ENCODE data around the gene RPS24.
A peak's percentile ranks its signal among the peaks of the same experiment; 100 is the strongest.

The RPS24 gene

GRCh38 chr10:78025685-78026364 lies 7.8 kb upstream of the RPS24 start:
- Histone ChIP-seq H3K36me3 (ENCODE audit: control insufficient read depth, insufficient read depth, low read length) (peaks cover 24% of the 10 kb centered on the region; the same call in 1 of the 2 replicates), H3K27ac (ENCODE audit: low read length) (no peak overlapping the region), H3K4me1 (ENCODE audit: control insufficient read depth, insufficient read depth, low read length) (no peaks in the 10 kb centered on the region), H3K27me3 (ENCODE audit: control insufficient read depth, insufficient read depth, low read length) (no peaks in the 10 kb centered on the region), H3K4me3 (ENCODE audit: low read length) (no peak overlapping the region), H3K9me3 (ENCODE audit: control insufficient read depth, insufficient read depth, low read length) (no peaks in the 10 kb centered on the region; the same call in 1 of the 2 replicates)
- WGBS (ENCODE audit: insufficient coverage, insufficient read length): no CpG with 5 or more reads among the region's 8 CpGs
- DNase-seq (ENCODE audit: low read depth, low spot score): no peak

- Histone ChIP-seq H3K4me3 (ENCODE audit: low read length) (peak overlapping the region; percentile 92), H3K27ac (ENCODE audit: low read length) (no peak overlapping the region), H3K36me3 (ENCODE audit: control insufficient read depth, insufficient read depth, low read length) (peaks cover 9% of the 10 kb centered on the region; the same call in 1 of the 2 replicates), H3K27me3 (ENCODE audit: control insufficient read depth, insufficient read depth, low read length) (no peaks in the 10 kb centered on the region), H3K9me3 (ENCODE audit: control insufficient read depth, insufficient read depth, low read length) (no peaks in the 10 kb centered on the region; the same call in 1 of the 2 replicates), H3K4me1 (ENCODE audit: control insufficient read depth, insufficient read depth, low read length) (no peaks in the 10 kb centered on the region)
- no peak for DNase-seq (ENCODE audit: low read depth, low spot score)
- no CpG with 5 or more reads among the region's 36 CpGs for WGBS (ENCODE audit: insufficient coverage, insufficient read length)
Measured at GRCh38 chr10:78028438-78029268, 5.0 kb upstream of the RPS24 start.

GRCh38 chr10:78029269-78030226 lies 4.1 kb upstream of the RPS24 start, which contains the start of gene POLR3A:
POLR3A (minus strand) TSS chr10:78029515; CDS start chr10:78029407, 108 bp downstream.
- H3K4me3 ChIP-seq (ENCODE audit: low read length): peak within 1 kb of the TSS; percentile 92
- no peak for DNase-seq (ENCODE audit: low read depth, low spot score)
- peaks cover 6% of the 10 kb centered on the region; the same call in 1 of the 2 replicates for H3K36me3 ChIP-seq (ENCODE audit: control insufficient read depth, insufficient read depth, low read length)
- H3K4me1 ChIP-seq (ENCODE audit: control insufficient read depth, insufficient read depth, low read length): no peaks in the 10 kb centered on the region
- WGBS (ENCODE audit: insufficient coverage, insufficient read length): no CpG with 5 or more reads among the region's 35 CpGs
- H3K9me3 ChIP-seq (ENCODE audit: control insufficient read depth, insufficient read depth, low read length): no peaks in the 10 kb centered on the region
- H3K27ac ChIP-seq (ENCODE audit: low read length): no peak within 1 kb of the TSS
- H3K27me3 ChIP-seq (ENCODE audit: control insufficient read depth, insufficient read depth, low read length): no peaks in the 10 kb centered on the region

- Histone ChIP-seq H3K27ac (ENCODE audit: low read length) (no peak overlapping the region), H3K36me3 (ENCODE audit: control insufficient read depth, insufficient read depth, low read length) (peaks cover 23% of the 10 kb centered on the region; the same call in 1 of the 2 replicates), H3K4me3 (ENCODE audit: low read length) (peak overlapping the region; percentile 66; the same call in 1 of the 2 replicates), H3K27me3 (ENCODE audit: control insufficient read depth, insufficient read depth, low read length) (no peaks in the 10 kb centered on the region), H3K9me3 (ENCODE audit: control insufficient read depth, insufficient read depth, low read length) (no peaks in the 10 kb centered on the region), H3K4me1 (ENCODE audit: control insufficient read depth, insufficient read depth, low read length) (peaks cover 3% of the 10 kb centered on the region; the same call in 1 of the 2 replicates)
- no peak for DNase-seq (ENCODE audit: low read depth, low spot score)
- WGBS (ENCODE audit: insufficient coverage, insufficient read length): no CpG with 5 or more reads among the region's 4 CpGs
Measured at GRCh38 chr10:78033387-78033636, 351 bp upstream of the RPS24 start.

- Histone ChIP-seq H3K4me1 (ENCODE audit: control insufficient read depth, insufficient read depth, low read length) (peaks cover 3% of the 10 kb centered on the region; the same call in 1 of the 2 replicates), H3K27ac (ENCODE audit: low read length) (no peak overlapping the region), H3K27me3 (ENCODE audit: control insufficient read depth, insufficient read depth, low read length) (no peaks in the 10 kb centered on the region), H3K36me3 (ENCODE audit: control insufficient read depth, insufficient read depth, low read length) (peaks cover 30% of the 10 kb centered on the region; the same call in 1 of the 2 replicates), H3K4me3 (ENCODE audit: low read length) (peak overlapping the region; percentile 66; the same call in 1 of the 2 replicates), H3K9me3 (ENCODE audit: control insufficient read depth, insufficient read depth, low read length) (no peaks in the 10 kb centered on the region)
- WGBS (ENCODE audit: insufficient coverage, insufficient read length): no CpG with 5 or more reads among the region's 5 CpGs
- no peak for DNase-seq (ENCODE audit: low read depth, low spot score)
Measured at GRCh38 chr10:78035025-78035424, 1.4 kb downstream of the RPS24 start.

- Histone ChIP-seq H3K36me3 (ENCODE audit: control insufficient read depth, insufficient read depth, low read length) (peaks cover 31% of the 10 kb centered on the region; the same call in 1 of the 2 replicates), H3K27ac (ENCODE audit: low read length) (no peak overlapping the region), H3K4me3 (ENCODE audit: low read length) (peak overlapping the region; percentile 13; the same call in 1 of the 2 replicates), H3K9me3 (ENCODE audit: control insufficient read depth, insufficient read depth, low read length) (no peaks in the 10 kb centered on the region), H3K27me3 (ENCODE audit: control insufficient read depth, insufficient read depth, low read length) (no peaks in the 10 kb centered on the region), H3K4me1 (ENCODE audit: control insufficient read depth, insufficient read depth, low read length) (peaks cover 3% of the 10 kb centered on the region; the same call in 1 of the 2 replicates)
- DNase-seq (ENCODE audit: low read depth, low spot score): no peak
- WGBS (ENCODE audit: insufficient coverage, insufficient read length): no CpG with 5 or more reads among the region's 5 CpGs
Measured at GRCh38 chr10:78035437-78035836, 1.8 kb downstream of the RPS24 start.

- peaks cover 3% of the 10 kb centered on the region; the same call in 1 of the 2 replicates for H3K4me1 ChIP-seq (ENCODE audit: control insufficient read depth, insufficient read depth, low read length)
- H3K27ac ChIP-seq (ENCODE audit: low read length): no peak overlapping the region
- peaks cover 37% of the 10 kb centered on the region; the same call in 1 of the 2 replicates for H3K36me3 ChIP-seq (ENCODE audit: control insufficient read depth, insufficient read depth, low read length)
- DNase-seq (ENCODE audit: low read depth, low spot score): no peak
- no peak overlapping the region for H3K4me3 ChIP-seq (ENCODE audit: low read length)
- H3K27me3 ChIP-seq (ENCODE audit: control insufficient read depth, insufficient read depth, low read length): no peaks in the 10 kb centered on the region
- H3K9me3 ChIP-seq (ENCODE audit: control insufficient read depth, insufficient read depth, low read length): no peaks in the 10 kb centered on the region
- WGBS (ENCODE audit: insufficient coverage, insufficient read length): no CpG with 5 or more reads among the region's 9 CpGs
Measured at GRCh38 chr10:78035933-78036583, 2.4 kb downstream of the RPS24 start.

- H3K4me1 ChIP-seq (ENCODE audit: control insufficient read depth, insufficient read depth, low read length): peaks cover 3% of the 10 kb centered on the region; the same call in 1 of the 2 replicates
- no peak overlapping the region for H3K4me3 ChIP-seq (ENCODE audit: low read length)
- no peaks in the 10 kb centered on the region for H3K9me3 ChIP-seq (ENCODE audit: control insufficient read depth, insufficient read depth, low read length)
- H3K27ac ChIP-seq (ENCODE audit: low read length): no peak overlapping the region
- H3K36me3 ChIP-seq (ENCODE audit: control insufficient read depth, insufficient read depth, low read length): peaks cover 47% of the 10 kb centered on the region; the same call in 1 of the 2 replicates
- H3K27me3 ChIP-seq (ENCODE audit: control insufficient read depth, insufficient read depth, low read length): no peaks in the 10 kb centered on the region
- DNase-seq (ENCODE audit: low read depth, low spot score): no peak
- no CpG with 5 or more reads among the region's 2 CpGs for WGBS (ENCODE audit: insufficient coverage, insufficient read length)
Measured at GRCh38 chr10:78038105-78038504, 4.4 kb downstream of the RPS24 start.

- peaks cover 47% of the 10 kb centered on the region; the same call in 1 of the 2 replicates for H3K36me3 ChIP-seq (ENCODE audit: control insufficient read depth, insufficient read depth, low read length)
- no peaks in the 10 kb centered on the region for H3K9me3 ChIP-seq (ENCODE audit: control insufficient read depth, insufficient read depth, low read length)
- no CpG with 5 or more reads among the region's 5 CpGs for WGBS (ENCODE audit: insufficient coverage, insufficient read length)
- H3K27me3 ChIP-seq (ENCODE audit: control insufficient read depth, insufficient read depth, low read length): no peaks in the 10 kb centered on the region
- no peak overlapping the region for H3K4me3 ChIP-seq (ENCODE audit: low read length)
- no peak for DNase-seq (ENCODE audit: low read depth, low spot score)
- peaks cover 3% of the 10 kb centered on the region; the same call in 1 of the 2 replicates for H3K4me1 ChIP-seq (ENCODE audit: control insufficient read depth, insufficient read depth, low read length)
- no peak overlapping the region for H3K27ac ChIP-seq (ENCODE audit: low read length)
Measured at GRCh38 chr10:78038791-78039547, 5.3 kb downstream of the RPS24 start.

Data from iPS DF 6.9 (cell line).